ENCODE results near the gene GPR27.

GRCh38 chr3:71786217-71786549 lies 32.5 kb downstream of the GPR27 start:
- TF ChIP-seq CTCF (IDR thresholded peaks at IDR 0.05; ENCODE audit: poor library complexity) (no peak), EZH2phosphoT487 (IDR thresholded peaks at IDR 0.05; ENCODE audit: low read depth, severe bottlenecking, unreplicated experiment) (no peak)

Measured in hepatocyte (in vitro differentiated cells).